H1 (cell line): ENCODE results near the gene ATF3. TPM values are rescaled to one million over a fixed set of nuclear protein-coding genes. Genes with fewer than 3 reads are reported as not detected.

Experiments
- CTCF ChIA-PET: fragments of 300-600 bp; sonication (Branson Sonifier 250); formaldehyde crosslinking; loops from one replicate; lab custom pipeline; 2021; ENCODE audit not compliant: partially characterized antibody; lab: Charles Lee
- POLR2A ChIA-PET: fragments of 300-600 bp; sonication (Branson Sonifier 250); formaldehyde crosslinking; loops from one replicate; lab custom pipeline; 2021; ENCODE audit warnings: inconsistent platforms; ENCODE audit not compliant: partially characterized antibody; lab: Charles Lee
- DNase-seq, 2 experiments: peaks; one replicate each; pipeline versions ENCODE4 v3.0.0 to v3.0.0-alpha.2; 2010 to 2022; ENCODE audit warnings: low spot score in 2 of 2, low read depth in 1 of 2, mixed read lengths in 1 of 2
- FAIRE-seq: peaks from 2 replicates; lab custom pipeline; 2011; peaks lifted over from hg19 to GRCh38; lab: Jason Lieb, UNC
- H2AFZ ChIP-seq: 2 replicates; pipeline ENCODE4 v1.8.1; 2012; ENCODE audit warnings: low read length, inconsistent platforms
- H2AK5ac ChIP-seq: 2 replicates; pipeline ENCODE4 v1.6.1; 2013; ENCODE audit warnings: low read depth, low read length
- H2BK120ac ChIP-seq: replicated peaks from 2 replicates; pipeline ENCODE3; 2013; ENCODE audit warnings: low read depth, low read length, inconsistent platforms
- H2BK12ac ChIP-seq: 2 replicates; pipeline ENCODE4 v1.6.1; 2013; ENCODE audit warnings: low read depth, low read length
- H2BK15ac ChIP-seq: 2 replicates; pipeline ENCODE4 v1.6.1; 2013; ENCODE audit warnings: low read length
- H2BK20ac ChIP-seq: 2 replicates; pipeline ENCODE4 v1.6.1; 2013; ENCODE audit warnings: low read length
- H2BK5ac ChIP-seq: 2 replicates; pipeline ENCODE4 v1.6.1; 2013; ENCODE audit warnings: low read depth, low read length
- H3K14ac ChIP-seq: 2 replicates; pipeline ENCODE4 v1.6.1; 2013; ENCODE audit warnings: inconsistent platforms; ENCODE audit not compliant: insufficient read length
- H3K18ac ChIP-seq: 2 replicates; pipeline ENCODE4 v1.6.1; 2013; ENCODE audit warnings: low read length; ENCODE audit errors: extremely low read depth
- H3K23ac ChIP-seq: 2 replicates; pipeline ENCODE4 v1.6.1; 2013; ENCODE audit warnings: inconsistent platforms; ENCODE audit not compliant: insufficient read length
- H3K23me2 ChIP-seq: 2 replicates; pipeline ENCODE4 v1.6.1; 2013; ENCODE audit warnings: low read depth, low read length
- H3K27ac ChIP-seq: 2 replicates; pipeline ENCODE4 v1.6.1; 2011; ENCODE audit warnings: low read depth, low read length, inconsistent platforms
- H3K27me3 ChIP-seq, 4 experiments: replicated peaks in 1 of 4; 1 replicate in 1 of 4; 2 replicates in 3 of 4; pipeline versions ENCODE4 v1.6.1 to v1.8.1; 2011 to 2013; ENCODE audit warnings: low read length in 3 of 4, mild to moderate bottlenecking in 3 of 4, inconsistent platforms in 2 of 4, mixed read lengths in 2 of 4, moderate library complexity in 1 of 4; ENCODE audit not compliant: control insufficient read depth in 3 of 4, insufficient read depth in 3 of 4; ENCODE audit errors: extremely low read depth in 1 of 4
- H3K36me3 ChIP-seq, 4 experiments: 2 replicates each; pipeline versions ENCODE4 v1.6.1 to v1.8.1; 2011 to 2013; ENCODE audit warnings: mild to moderate bottlenecking in 4 of 4, low read length in 3 of 4, moderate library complexity in 2 of 4, control low read depth in 1 of 4, inconsistent platforms in 1 of 4; ENCODE audit not compliant: insufficient read depth in 4 of 4, control insufficient read depth in 2 of 4
- H3K4ac ChIP-seq: replicated peaks from 2 replicates; pipeline ENCODE3; 2013; ENCODE audit warnings: low read length, low read depth, mixed read lengths, inconsistent platforms; ENCODE audit not compliant: insufficient read length
- H3K4me1 ChIP-seq, 4 experiments: replicated peaks in 1 of 4; 1 replicate in 1 of 4; 2 replicates in 3 of 4; pipeline versions ENCODE4 v1.6.1 to v1.8.1; 2011 to 2013; ENCODE audit warnings: low read length in 3 of 4, inconsistent platforms in 2 of 4, mixed read lengths in 1 of 4; ENCODE audit not compliant: insufficient read depth in 4 of 4, control insufficient read depth in 3 of 4
- H3K4me2 ChIP-seq, 2 experiments: 2 replicates each; pipeline versions ENCODE4 v1.6.1 to v1.8.1; 2011 to 2013; ENCODE audit warnings: low read depth in 2 of 2, low read length in 2 of 2, control low read depth in 1 of 2, inconsistent platforms in 1 of 2, mild to moderate bottlenecking in 1 of 2; ENCODE audit not compliant: insufficient read depth in 1 of 2
- H3K4me3 ChIP-seq, 4 experiments: fragments of 200-600, 300-600 bp in 1 of 4; sonication (generic), shearing (Covaris generic), sonication (Bioruptor Twin) in 1 of 4; 2 replicates each; pipeline versions ENCODE4 v1.5.1 to v1.8.1; 2011 to 2016; ENCODE audit warnings: low read length in 4 of 4, low read depth in 3 of 4, control low read depth in 2 of 4, inconsistent platforms in 2 of 4, mild to moderate bottlenecking in 2 of 4, mixed read lengths in 1 of 4, moderate library complexity in 1 of 4; ENCODE audit not compliant: insufficient read depth in 2 of 4; ENCODE audit errors: extremely low read depth in 1 of 4
- H3K56ac ChIP-seq: replicated peaks from 2 replicates; pipeline ENCODE3; 2013; ENCODE audit warnings: low read depth, mild to moderate bottlenecking, mixed read lengths, low read length, inconsistent platforms; ENCODE audit not compliant: insufficient read length
- H3K79me1 ChIP-seq: 2 replicates; pipeline ENCODE4 v1.6.1; 2013; ENCODE audit warnings: low read depth, low read length, control low read depth
- H3K79me2 ChIP-seq, 2 experiments: 2 replicates each; pipeline versions ENCODE4 v1.6.1 to v1.8.1; 2012 to 2013; ENCODE audit warnings: low read length in 2 of 2, mild to moderate bottlenecking in 2 of 2, inconsistent platforms in 1 of 2; ENCODE audit not compliant: insufficient read depth in 2 of 2, control insufficient read depth in 1 of 2
- H3K9ac ChIP-seq, 4 experiments: replicated peaks in 1 of 4; 1 replicate in 1 of 4; 2 replicates in 3 of 4; pipeline versions ENCODE4 v1.6.1 to v1.8.1; 2011 to 2013; ENCODE audit warnings: low read depth in 3 of 4, low read length in 3 of 4, control low read depth in 2 of 4, mild to moderate bottlenecking in 2 of 4, moderate library complexity in 2 of 4, inconsistent platforms in 1 of 4; ENCODE audit errors: extremely low read depth in 1 of 4
- H3K9me3 ChIP-seq, 2 experiments: 2 replicates each; pipeline versions ENCODE4 v1.6.1 to v1.8.1; 2012 to 2013; ENCODE audit warnings: mild to moderate bottlenecking in 2 of 2, moderate library complexity in 2 of 2, control low read depth in 1 of 2, inconsistent platforms in 1 of 2, low read depth in 1 of 2, low read length in 1 of 2, mixed read lengths in 1 of 2; ENCODE audit not compliant: insufficient read depth in 2 of 2
- H4K20me1 ChIP-seq, 2 experiments: replicated peaks in 1 of 2; 2 replicates each; pipeline versions ENCODE3 to v1.8.1; 2011 to 2013; ENCODE audit warnings: inconsistent platforms in 2 of 2, low read length in 2 of 2, mild to moderate bottlenecking in 1 of 2; ENCODE audit not compliant: insufficient read depth in 2 of 2, control insufficient read depth in 1 of 2
- H4K5ac ChIP-seq: 2 replicates; pipeline ENCODE4 v1.6.1; 2013; ENCODE audit warnings: low read length, low read depth, mixed read lengths, inconsistent platforms; ENCODE audit not compliant: insufficient read length
- H4K8ac ChIP-seq: 2 replicates; pipeline ENCODE4 v1.8.0; 2013; ENCODE audit warnings: mild to moderate bottlenecking, moderate library complexity, low read length, inconsistent platforms; ENCODE audit not compliant: insufficient read depth; ENCODE audit errors: extremely low read depth
- H4K91ac ChIP-seq: replicated peaks from 2 replicates; pipeline ENCODE3; 2013; ENCODE audit warnings: low read length, mixed read lengths, inconsistent platforms; ENCODE audit not compliant: insufficient read length
- BACH1 ChIP-seq: IDR thresholded peaks from 2 replicates; pipeline ENCODE4 v1.6.1; 2012; ENCODE audit warnings: low read length, improper control_type of control experiment
- BCL11A ChIP-seq, 2 experiments: IDR thresholded peaks; one replicate each; pipeline ENCODE4 v1.6.1; 2011; ENCODE audit warnings: low read depth in 2 of 2, low read length in 2 of 2, mild to moderate bottlenecking in 2 of 2
- EP300 ChIP-seq, 2 experiments: IDR thresholded peaks; 1 replicate in 1 of 2; 2 replicates in 1 of 2; pipeline ENCODE4 v1.6.1; 2011 to 2012; ENCODE audit warnings: low read depth in 2 of 2, low read length in 2 of 2, mild to moderate bottlenecking in 2 of 2, borderline replicate concordance in 1 of 2, inconsistent platforms in 1 of 2, moderate library complexity in 1 of 2
- EZH2 ChIP-seq: fragments of 200-600 bp; sonication (generic); IDR thresholded peaks from 2 replicates; pipeline ENCODE4 v1.7.1; 2012; ENCODE audit warnings: low read depth, mild to moderate bottlenecking, moderate library complexity, low read length, inconsistent platforms; ENCODE audit not compliant: severe bottlenecking
- GABPA ChIP-seq: IDR thresholded peaks from 2 replicates; pipeline ENCODE4 v1.6.1; 2011; ENCODE audit warnings: mild to moderate bottlenecking, low read length, moderate library complexity, borderline replicate concordance; ENCODE audit not compliant: insufficient read depth
- HDAC6 ChIP-seq: IDR thresholded peaks from one replicate; pipeline ENCODE4 v1.7.1; 2012; ENCODE audit warnings: low read depth, mild to moderate bottlenecking, inconsistent platforms, low read length, moderate library complexity
- PHF8 ChIP-seq: fragments of 200-600 bp; sonication (generic); conservative IDR thresholded peaks from 2 replicates; pipeline ENCODE4 v1.7.1; 2012; ENCODE audit warnings: low read depth, mild to moderate bottlenecking, inconsistent platforms, low read length, moderate library complexity
- RBBP5 ChIP-seq: IDR thresholded peaks from 2 replicates; pipeline ENCODE4 v1.7.1; 2012; ENCODE audit warnings: low read depth, mild to moderate bottlenecking, inconsistent platforms, low read length, moderate library complexity, borderline replicate concordance
- SIRT6 ChIP-seq: IDR thresholded peaks from one replicate; pipeline ENCODE4 v1.7.1; 2012; ENCODE audit warnings: low read length, inconsistent platforms
- WGBS, 2 experiments: shearing (Covaris generic) in 1 of 2; methylation state at CpG; one replicate each; pipeline versions ENCODE4 v1.1.6 to v1.1.7; 2013 to 2015; ENCODE audit warnings: low lambda C conversion rate in 2 of 2, mixed read lengths in 2 of 2, inconsistent platforms in 1 of 2, low coverage in 1 of 2, missing lambda C conversion rate in 1 of 2; ENCODE audit not compliant: insufficient replicate concordance in 2 of 2, insufficient coverage in 1 of 2, insufficient read length in 1 of 2; ENCODE audit errors: extremely low coverage in 1 of 2, missing lambda C conversion rate in 1 of 2; 5-methylcytosine and 5-hydroxymethylcytosine counted together
- polyA plus RNA-seq, 7 experiments: library from polyadenylated mRNA; depleted of rRNA in 3 of 7; stranded (reverse) in 5 of 7; unstranded in 2 of 7; fragments of >200 nt in 5 of 7; fragments of 200-250 nt in 2 of 7; gene quantifications; 1 replicate in 5 of 7; 2 replicates in 1 of 7; 4 replicates in 1 of 7; pipeline versions ENCODE4 v1.2.1 to v1.2.3, GENCODE V29; 2011 to 2013; ENCODE audit warnings: missing spikeins in 2 of 7, mixed read lengths in 2 of 7
- total RNA-seq: library from RNA; stranded (reverse); fragmentation: NEBNext Ultra II Directional; extraction: Animal tissue kit (Norgen Biotek cat#: 25700); gene quantifications from 2 replicates; pipeline ENCODE4 v1.2.1, GENCODE V29; 2021
- TF ChIP-seq, protein P1 (sequence below): IDR thresholded peaks from 2 replicates; pipeline ENCODE4 v1.6.1; 2012; ENCODE audit warnings: inconsistent platforms

The ATF3 gene
- total and polyA plus RNA-seq, 2 of the 8 experiments (the other 6 are each of a cell fraction or from before 2014, with no cell fraction given): 12.2 to 27.7 TPM

GRCh38 chr1:212586206-212587015, 22.1 kb upstream of the ATF3 start:
- ChIA-PET CTCF (interaction anchor here (0.6 to 2.9 kb wide), 8 partner anchors 8 to 183 kb away, joined by 3 to 12 read pairs (median 4); no protein-coding TSS in a partner anchor), POLR2A (interaction anchor here (0.5 to 2.0 kb wide), 3 partner anchors 22 to 33 kb away, joined by 3 to 8 read pairs (median 4); partner anchors contain the start of gene ATF3)
- Histone ChIP-seq H4K8ac (no peak overlapping the region), H2AFZ (no peak overlapping the region), H4K5ac (no peak overlapping the region), H3K4me3 (no peak overlapping the region), H3K18ac (no peak overlapping the region), H3K27ac (no peak overlapping the region), H3K4me2 (no peak overlapping the region), H3K79me2 (no peaks in the 10 kb centered on the region), H3K4ac (no peak overlapping the region), H2BK5ac (no peak overlapping the region), H3K4me1 (peaks cover 0 to 9% (median 5%) of the 10 kb centered on the region in 4 experiments; a peak in 4 of 7 replicates), H2BK20ac (no peak overlapping the region), H3K23ac (no peak overlapping the region), H2BK15ac (0 out of 2 replicates have a peak overlapping the region, but pooled peaks have one; percentile 34), H3K56ac (no peak overlapping the region), H2AK5ac (no peak overlapping the region), H3K14ac (no peak overlapping the region), H2BK120ac (no peak overlapping the region), H3K23me2 (no peaks in the 10 kb centered on the region), H3K27me3 (no peaks in the 10 kb centered on the region), H2BK12ac (no peak overlapping the region), H3K79me1 (no peaks in the 10 kb centered on the region), H3K9me3 (no peaks in the 10 kb centered on the region), H4K20me1 (no peaks in the 10 kb centered on the region), H3K36me3 (no peaks in the 10 kb centered on the region), H3K9ac (no peak overlapping the region), H4K91ac (no peak overlapping the region)
- FAIRE-seq (no peak), DNase-seq (no peak)
- WGBS, 2 experiments: 78% methylated on average over 7 of the region's 7 CpGs; no CpG with 5 or more reads in 1 of the 2 experiments
- TF ChIP-seq PHF8: no peak
- no peak for TF ChIP-seq HDAC6
- TF ChIP-seq EZH2: no peak
- TF ChIP-seq GABPA: no peak
- no peak for TF ChIP-seq BACH1
- TF ChIP-seq, protein P1, sequence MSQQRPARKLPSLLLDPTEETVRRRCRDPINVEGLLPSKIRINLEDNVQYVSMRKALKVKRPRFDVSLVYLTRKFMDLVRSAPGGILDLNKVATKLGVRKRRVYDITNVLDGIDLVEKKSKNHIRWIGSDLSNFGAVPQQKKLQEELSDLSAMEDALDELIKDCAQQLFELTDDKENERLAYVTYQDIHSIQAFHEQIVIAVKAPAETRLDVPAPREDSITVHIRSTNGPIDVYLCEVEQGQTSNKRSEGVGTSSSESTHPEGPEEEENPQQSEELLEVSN: no peak
- no peak for TF ChIP-seq BCL11A (IDR thresholded peaks at IDR 0.05; ENCODE audit: low read depth in 2 of 2, low read length in 2 of 2)
- no peak for TF ChIP-seq RBBP5
- no peak for TF ChIP-seq SIRT6
- no peak for TF ChIP-seq EP300 (IDR thresholded peaks at IDR 0.05; ENCODE audit: borderline replicate concordance in 1 of 2, low read depth in 2 of 2, low read length in 2 of 2)
